Measurements from ENCODE around the gene SLC4A7. TPM values are rescaled to one million over a fixed set of nuclear protein-coding genes. Genes with fewer than 3 reads are reported as not detected.

The SLC4A7 gene
- total RNA-seq, 2 experiments from 2014 or later = 55.0 to 57.5 TPM

DNA sequence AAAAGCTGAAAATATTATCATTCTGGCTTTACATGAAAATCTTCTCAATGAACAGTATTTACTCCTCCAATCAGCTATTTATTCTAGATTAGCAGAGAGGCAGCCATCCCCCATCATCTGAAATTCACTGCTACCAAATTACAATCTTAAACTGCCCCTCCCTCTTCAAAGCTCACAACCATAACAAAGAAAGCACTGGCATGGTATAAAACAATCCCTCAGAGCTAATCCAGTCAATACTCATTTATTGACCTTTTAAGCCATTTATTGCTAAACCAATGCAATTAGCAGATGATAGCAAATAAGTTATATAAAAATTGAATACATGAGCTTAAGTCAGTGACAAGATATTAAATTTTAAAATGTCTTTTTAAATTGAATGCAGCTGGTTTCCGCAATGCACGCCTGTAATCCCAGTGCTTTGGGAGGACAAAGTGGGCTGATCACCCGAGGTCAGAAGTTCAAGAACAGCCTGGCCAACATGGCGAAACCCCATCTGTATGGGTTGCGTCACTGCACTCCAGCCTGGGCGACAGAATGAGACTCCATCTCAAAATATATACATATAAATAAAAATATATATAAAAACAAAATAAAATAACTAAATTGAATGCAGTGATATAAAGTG is 12.1 kb downstream of the SLC4A7 start:
- ATAC-seq = no peak
- DNase-seq = no peak
- no peaks in the 10 kb centered on the region for H3K27me3 Mint-ChIP-seq
- H3K4me3 Mint-ChIP-seq = no peak overlapping the region
- peaks cover 4% of the 10 kb centered on the region for H3K9me3 Mint-ChIP-seq (ENCODE audit: low read depth)
- H3K4me1 Mint-ChIP-seq = peaks cover 21% of the 10 kb centered on the region
- CTCF ChIA-PET = interaction anchor here (0.8 to 1.7 kb wide), 5 partner anchors 11 to 210 kb away, joined by 3 to 6 read pairs (median 4); no protein-coding TSS in a partner anchor
- peaks cover 35% of the 10 kb centered on the region for H3K36me3 Mint-ChIP-seq
- no peak overlapping the region for H3K27ac Mint-ChIP-seq

DNA sequence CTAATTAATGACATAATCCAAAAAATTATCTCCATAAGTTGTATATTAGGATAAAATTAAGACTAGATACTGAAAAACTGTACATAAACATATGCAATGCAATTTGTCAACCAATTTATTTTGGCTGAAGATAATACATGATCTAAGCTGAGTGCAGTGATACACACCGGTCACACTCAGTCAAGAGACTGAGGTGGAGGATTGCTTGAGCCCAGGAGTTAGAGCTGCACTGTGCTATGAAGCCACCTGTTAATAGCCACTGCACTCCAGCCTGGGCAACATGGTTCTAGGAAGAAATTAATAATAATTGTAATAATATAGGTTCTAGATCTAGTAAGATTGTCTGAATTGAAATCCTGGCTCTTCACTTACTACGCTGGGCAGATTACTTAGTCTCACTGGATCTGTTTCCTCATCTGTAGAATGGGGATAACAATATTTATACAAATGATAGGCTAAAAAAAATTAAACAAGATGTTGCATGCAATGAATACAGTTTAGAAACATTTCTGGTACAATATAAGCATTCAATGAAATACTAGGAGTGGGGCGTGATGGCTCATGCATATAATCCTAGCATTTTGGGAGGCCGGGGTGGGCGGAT is 15.8 kb downstream of the SLC4A7 start:
- DNase-seq (no peak), ATAC-seq (no peak)
- H3K27ac Mint-ChIP-seq = no peak overlapping the region
- H3K4me3 Mint-ChIP-seq = no peak overlapping the region
- CTCF ChIA-PET = interaction anchor here (1.2 to 2.8 kb wide), 6 partner anchors 9 to 334 kb away, joined by 3 to 18 read pairs (median 5); no protein-coding TSS in a partner anchor
- H3K36me3 Mint-ChIP-seq = peaks cover 22% of the 10 kb centered on the region
- no peaks in the 10 kb centered on the region for H3K9me3 Mint-ChIP-seq (ENCODE audit: low read depth)
- H3K4me1 Mint-ChIP-seq = peaks cover 9% of the 10 kb centered on the region
- no peaks in the 10 kb centered on the region for H3K27me3 Mint-ChIP-seq

DNA sequence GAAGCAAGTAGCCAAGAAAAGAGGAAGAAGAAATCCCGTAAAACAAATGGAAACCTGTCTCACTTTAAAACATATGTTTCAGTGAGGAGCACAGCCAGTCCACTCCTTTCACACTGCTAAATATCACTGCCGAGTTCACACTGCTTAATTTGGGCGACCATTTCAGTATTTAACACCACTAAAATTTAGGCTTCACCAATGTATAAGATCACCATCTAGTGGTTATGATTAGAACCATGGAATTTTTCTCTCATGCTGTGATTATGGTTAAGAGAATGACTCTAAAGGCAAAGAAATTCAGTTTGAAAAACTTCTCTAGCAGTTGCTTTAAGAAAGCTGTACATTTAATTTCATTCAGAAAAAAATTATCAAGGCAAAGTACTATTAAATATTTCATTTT is 16.6 kb downstream of the SLC4A7 start:
- peak overlapping the region; percentile 21 for H3K27ac Mint-ChIP-seq

DNA sequence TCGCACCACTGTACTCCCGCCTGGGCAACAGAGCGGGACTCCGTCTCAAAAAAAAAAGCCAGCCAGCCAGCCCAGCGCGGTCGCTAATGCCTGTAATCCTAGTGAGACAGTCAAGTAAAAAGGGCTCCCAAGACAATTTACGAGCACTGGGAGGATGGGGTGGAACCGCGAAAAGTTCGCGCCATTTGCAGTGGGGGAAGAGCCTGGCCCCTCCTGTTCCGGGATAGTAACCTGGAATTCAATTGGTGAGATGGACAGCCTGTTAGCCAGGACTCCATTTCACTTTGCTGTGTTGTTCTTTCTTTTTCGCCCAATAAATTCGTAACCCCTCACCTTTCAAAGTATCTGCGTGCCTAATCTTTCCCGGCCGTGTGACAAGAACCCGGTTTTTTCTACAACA is 19.5 kb downstream of the SLC4A7 start:
- no peaks in the 10 kb centered on the region for H3K9me3 Mint-ChIP-seq (ENCODE audit: low read depth)
- CTCF ChIA-PET = no interaction called here
- no peaks in the 10 kb centered on the region for H3K27me3 Mint-ChIP-seq
- H3K4me3 Mint-ChIP-seq = no peak overlapping the region
- peaks cover 34% of the 10 kb centered on the region for H3K36me3 Mint-ChIP-seq
- ATAC-seq (no peak), DNase-seq (no peak)
- H3K4me1 Mint-ChIP-seq = peaks cover 5% of the 10 kb centered on the region
- no peak overlapping the region for H3K27ac Mint-ChIP-seq

More for the DNA sequence above, 16.6 kb downstream of the SLC4A7 start:
- H3K4me3 Mint-ChIP-seq = no peak overlapping the region
- H3K9me3 Mint-ChIP-seq (ENCODE audit: low read depth) = no peaks in the 10 kb centered on the region
- DNase-seq (no peak), ATAC-seq (peak; percentile 90)
- CTCF ChIA-PET = interaction anchor here (0.7 to 2.8 kb wide), 13 partner anchors 9 to 333 kb away, joined by 3 to 18 read pairs (median 5); no protein-coding TSS in a partner anchor
- peaks cover 8% of the 10 kb centered on the region for H3K4me1 Mint-ChIP-seq
- peaks cover 25% of the 10 kb centered on the region for H3K36me3 Mint-ChIP-seq
- no peaks in the 10 kb centered on the region for H3K27me3 Mint-ChIP-seq

DNA sequence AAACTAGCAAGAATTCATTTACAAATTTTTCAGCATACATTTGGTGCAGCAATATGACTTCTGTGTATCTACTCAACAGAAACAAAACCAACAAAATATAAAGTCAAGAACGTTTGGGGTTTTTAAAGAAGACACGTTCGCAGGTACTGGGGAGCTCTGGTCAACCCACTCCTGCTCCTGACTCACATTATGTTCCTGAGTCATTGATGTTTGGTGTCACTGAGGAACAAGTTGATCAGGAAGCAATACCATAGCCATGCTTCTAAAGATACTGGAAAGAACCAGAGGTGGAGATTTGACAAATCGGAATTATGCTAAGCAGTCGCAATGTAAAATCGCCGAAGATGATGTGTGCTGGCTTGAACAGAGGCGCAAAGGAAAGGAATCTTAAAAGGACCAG is 22.0 kb downstream of the SLC4A7 start:
- no peak for DNase-seq
- H3K27me3 Mint-ChIP-seq = no peaks in the 10 kb centered on the region
- peaks cover 41% of the 10 kb centered on the region for H3K36me3 Mint-ChIP-seq
- ATAC-seq = no peak
- peaks cover 2% of the 10 kb centered on the region for H3K4me1 Mint-ChIP-seq
- no peak overlapping the region for H3K4me3 Mint-ChIP-seq
- H3K27ac Mint-ChIP-seq = no peak overlapping the region
- CTCF ChIA-PET = no interaction called here
- no peaks in the 10 kb centered on the region for H3K9me3 Mint-ChIP-seq (ENCODE audit: low read depth)

DNA sequence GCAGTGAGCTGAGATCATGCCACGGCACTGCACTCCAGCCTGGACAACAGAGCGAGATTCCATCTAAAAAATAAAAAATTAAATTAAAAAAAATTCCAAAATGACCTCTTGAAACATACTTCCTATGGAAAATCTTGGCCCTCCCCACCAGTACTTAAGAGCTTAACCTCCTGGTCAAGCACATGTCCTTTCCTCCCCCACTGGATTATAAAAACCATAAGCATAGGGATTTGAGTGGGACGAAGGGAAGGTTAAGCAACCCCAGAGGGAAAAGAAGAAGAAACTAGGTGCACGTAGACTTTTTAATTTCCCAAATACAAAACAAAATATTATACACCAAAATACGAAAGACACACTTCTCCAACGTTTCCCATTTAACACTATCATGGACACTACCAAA is 25.3 kb downstream of the SLC4A7 start:
- H3K4me3 Mint-ChIP-seq = no peak overlapping the region
- H3K4me1 Mint-ChIP-seq = peaks cover 19% of the 10 kb centered on the region
- H3K36me3 Mint-ChIP-seq = peaks cover 43% of the 10 kb centered on the region
- H3K27ac Mint-ChIP-seq = no peak overlapping the region
- CTCF ChIA-PET = interaction anchor here (2.1 kb wide), 1 partner anchor 8 kb away, joined by 9 read pairs; no protein-coding TSS in a partner anchor
- H3K9me3 Mint-ChIP-seq (ENCODE audit: low read depth) = no peaks in the 10 kb centered on the region
- no peak for DNase-seq
- ATAC-seq = no peak
- H3K27me3 Mint-ChIP-seq = no peaks in the 10 kb centered on the region

DNA sequence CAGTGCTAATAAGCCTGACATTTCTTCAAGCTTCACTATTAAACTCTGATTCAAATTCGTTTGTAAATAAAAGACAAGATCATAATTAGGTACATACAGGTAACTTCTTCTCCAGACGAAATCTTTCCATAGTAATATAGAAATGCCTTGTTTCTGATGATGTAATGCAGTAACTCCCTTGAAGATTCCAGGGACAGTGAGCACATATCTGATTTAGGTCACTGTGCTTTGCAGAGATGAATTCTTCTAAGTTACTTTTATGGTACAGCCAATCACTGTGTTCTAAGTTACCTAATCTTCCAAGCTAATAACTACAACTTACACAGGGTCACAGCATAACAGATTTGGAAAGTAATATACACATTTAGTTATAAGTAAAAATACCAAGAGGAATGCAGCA is 27.6 kb downstream of the SLC4A7 start:
- Mint-ChIP-seq H3K4me3 (no peak overlapping the region), H3K4me1 (peaks cover 28% of the 10 kb centered on the region), H3K27me3 (no peaks in the 10 kb centered on the region), H3K9me3 (ENCODE audit: low read depth) (no peaks in the 10 kb centered on the region), H3K27ac (no peak overlapping the region), H3K36me3 (peaks cover 36% of the 10 kb centered on the region)
- ATAC-seq = no peak
- CTCF ChIA-PET = interaction anchor here (0.6 kb wide), 1 partner anchor 21 kb away, joined by 3 read pairs; no protein-coding TSS in a partner anchor
- DNase-seq = no peak

DNA sequence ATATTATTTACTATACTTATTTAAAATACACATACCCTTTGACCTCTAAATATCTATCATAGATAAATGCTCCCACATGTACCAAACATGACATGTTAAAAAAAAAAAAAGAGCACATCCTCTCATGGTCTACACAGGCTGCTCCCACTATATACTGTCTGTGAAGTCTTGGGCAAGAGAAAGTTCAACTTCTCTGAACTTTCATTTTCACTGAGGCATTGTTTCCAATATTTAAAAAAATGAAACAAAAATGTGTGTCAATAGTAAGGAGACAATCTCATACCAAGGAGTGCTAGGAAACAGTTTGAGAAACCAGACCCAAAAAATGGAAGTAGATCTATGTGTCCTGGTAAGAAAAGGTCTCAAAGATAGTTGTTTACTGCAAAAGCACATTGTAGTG is 29.3 kb downstream of the SLC4A7 start:
- ATAC-seq = peak; percentile 67
- H3K9me3 Mint-ChIP-seq (ENCODE audit: low read depth) = no peaks in the 10 kb centered on the region
- H3K4me3 Mint-ChIP-seq = no peak overlapping the region
- no peaks in the 10 kb centered on the region for H3K27me3 Mint-ChIP-seq
- no peak for DNase-seq
- peaks cover 32% of the 10 kb centered on the region for H3K36me3 Mint-ChIP-seq
- CTCF ChIA-PET = interaction anchor here (1.0 kb wide), 1 partner anchor 13 kb away, joined by 3 read pairs; no protein-coding TSS in a partner anchor
- H3K27ac Mint-ChIP-seq = peak overlapping the region; percentile 47
- peaks cover 31% of the 10 kb centered on the region for H3K4me1 Mint-ChIP-seq

DNA sequence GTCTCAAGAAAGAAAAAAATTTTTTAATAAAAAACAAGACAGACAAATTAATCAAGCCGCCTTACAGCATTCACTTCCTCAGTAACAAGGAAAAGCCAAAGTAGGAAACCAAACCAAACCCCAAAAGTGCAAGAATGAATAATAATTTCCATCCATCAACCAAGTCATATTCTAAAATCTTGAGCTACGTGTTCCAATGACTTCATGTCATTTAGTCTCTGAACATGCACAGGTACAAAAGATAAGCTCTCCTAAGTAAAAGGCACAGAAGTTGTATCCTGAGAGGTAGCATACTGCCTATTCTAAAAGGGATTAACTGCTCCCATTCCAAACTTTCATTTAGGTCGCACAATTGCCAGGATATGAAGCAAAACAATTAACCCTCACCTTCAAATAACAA is 29.7 kb downstream of the SLC4A7 start:
- H3K4me1 Mint-ChIP-seq = peaks cover 31% of the 10 kb centered on the region
- no peak overlapping the region for H3K27ac Mint-ChIP-seq
- ATAC-seq = peak; percentile 45

DNA sequence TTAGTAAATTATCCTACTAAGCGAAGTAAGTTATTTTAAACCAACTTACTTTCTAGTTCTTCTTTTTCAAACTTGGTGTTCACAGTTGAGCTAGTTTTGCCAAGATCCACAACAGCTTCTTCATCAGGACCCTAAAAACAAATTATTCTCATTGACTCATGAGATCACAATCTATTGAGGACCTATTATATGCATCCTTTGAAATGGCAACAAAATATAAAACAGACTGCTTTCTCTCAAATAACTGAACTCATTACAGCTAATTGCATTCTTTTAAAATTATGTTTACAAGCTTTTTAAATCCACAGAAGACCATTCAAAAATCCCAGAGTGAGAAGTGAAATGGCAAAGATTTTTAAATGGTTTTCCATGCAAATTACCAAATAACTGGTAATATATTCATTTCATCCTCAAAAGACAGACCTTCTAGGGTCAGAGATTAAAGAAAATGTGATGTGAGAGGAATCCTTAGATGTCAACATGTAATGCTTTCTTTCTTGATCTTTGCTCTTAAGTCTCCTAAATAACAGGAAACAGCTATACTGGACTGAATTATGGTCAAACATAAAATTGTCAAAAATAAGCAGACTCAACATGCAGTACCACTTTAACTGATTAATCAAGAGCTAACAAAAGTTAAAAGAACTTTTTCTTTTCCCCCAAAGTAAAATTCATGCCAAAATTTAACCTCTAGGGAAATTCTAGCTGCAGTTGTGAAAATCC is 31.7 kb downstream of the SLC4A7 start:
- no peak overlapping the region for H3K4me3 Mint-ChIP-seq
- peaks cover 31% of the 10 kb centered on the region for H3K4me1 Mint-ChIP-seq
- H3K9me3 Mint-ChIP-seq (ENCODE audit: low read depth) = no peaks in the 10 kb centered on the region
- CTCF ChIA-PET = interaction anchor here (1.3 to 2.6 kb wide), 2 partner anchors 9 to 229 kb away, joined by 3 to 7 read pairs; no protein-coding TSS in a partner anchor
- ATAC-seq = no peak
- H3K36me3 Mint-ChIP-seq = peaks cover 36% of the 10 kb centered on the region
- no peak for DNase-seq
- H3K27ac Mint-ChIP-seq = no peak overlapping the region
- no peaks in the 10 kb centered on the region for H3K27me3 Mint-ChIP-seq

More for the DNA sequence above, 29.7 kb downstream of the SLC4A7 start:
- no peaks in the 10 kb centered on the region for H3K9me3 Mint-ChIP-seq (ENCODE audit: low read depth)
- H3K4me3 Mint-ChIP-seq = peak overlapping the region; percentile 29
- DNase-seq = no peak
- H3K36me3 Mint-ChIP-seq = peaks cover 34% of the 10 kb centered on the region
- CTCF ChIA-PET = interaction anchor here (1.0 kb wide), 1 partner anchor 12 kb away, joined by 3 read pairs; no protein-coding TSS in a partner anchor
- H3K27me3 Mint-ChIP-seq = no peaks in the 10 kb centered on the region

DNA sequence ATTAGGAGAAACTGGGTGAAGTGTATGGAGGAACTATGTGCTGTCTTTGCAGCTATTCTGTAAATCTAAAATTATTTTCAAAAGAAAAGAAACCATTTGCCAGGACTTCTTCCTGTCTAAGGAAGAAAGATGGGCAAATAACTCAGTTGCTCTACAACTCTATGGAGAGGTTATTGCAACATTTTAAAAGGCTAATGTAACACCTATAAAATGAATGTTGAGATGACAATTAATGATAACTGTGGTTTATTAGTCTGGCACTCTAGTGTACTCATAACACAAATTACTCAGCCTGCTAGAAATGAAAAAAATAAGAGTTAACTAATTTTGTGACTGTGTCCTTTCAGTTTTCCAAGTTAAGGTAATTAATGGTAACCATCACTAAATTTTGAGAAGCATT is 32.3 kb downstream of the SLC4A7 start:
- CTCF ChIA-PET = interaction anchor here (2.6 kb wide), 1 partner anchor 229 kb away, joined by 7 read pairs; no protein-coding TSS in a partner anchor
- no peaks in the 10 kb centered on the region for H3K27me3 Mint-ChIP-seq
- no peak overlapping the region for H3K4me3 Mint-ChIP-seq
- ATAC-seq (no peak), DNase-seq (no peak)
- H3K9me3 Mint-ChIP-seq (ENCODE audit: low read depth) = no peaks in the 10 kb centered on the region
- no peak overlapping the region for H3K27ac Mint-ChIP-seq
- peaks cover 31% of the 10 kb centered on the region for H3K4me1 Mint-ChIP-seq
- peaks cover 37% of the 10 kb centered on the region for H3K36me3 Mint-ChIP-seq

DNA sequence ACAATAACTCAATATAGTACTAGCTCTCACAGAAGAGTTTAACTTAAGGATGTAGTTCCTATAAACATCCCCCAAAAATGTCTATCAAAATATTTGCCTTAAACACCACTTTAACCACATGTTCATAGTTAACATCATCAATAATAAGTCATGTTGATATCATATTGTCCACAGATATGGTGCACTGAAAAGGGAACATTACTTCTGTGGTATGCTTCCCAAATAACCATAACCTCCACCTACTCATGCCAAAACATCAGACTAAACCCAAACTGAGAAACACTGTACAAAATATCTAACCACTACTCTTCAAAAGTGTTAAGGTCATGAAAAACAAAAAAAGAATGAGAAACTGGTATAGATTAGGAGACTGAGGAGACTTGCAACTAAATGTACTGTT is 32.9 kb downstream of the SLC4A7 start:
- Mint-ChIP-seq H3K27ac (no peak overlapping the region), H3K27me3 (no peaks in the 10 kb centered on the region), H3K4me1 (peaks cover 27% of the 10 kb centered on the region), H3K36me3 (peaks cover 40% of the 10 kb centered on the region), H3K4me3 (no peak overlapping the region), H3K9me3 (ENCODE audit: low read depth) (no peaks in the 10 kb centered on the region)
- ATAC-seq (no peak), DNase-seq (no peak)
- CTCF ChIA-PET = interaction anchor here (2.6 kb wide), 1 partner anchor 230 kb away, joined by 7 read pairs; no protein-coding TSS in a partner anchor

DNA sequence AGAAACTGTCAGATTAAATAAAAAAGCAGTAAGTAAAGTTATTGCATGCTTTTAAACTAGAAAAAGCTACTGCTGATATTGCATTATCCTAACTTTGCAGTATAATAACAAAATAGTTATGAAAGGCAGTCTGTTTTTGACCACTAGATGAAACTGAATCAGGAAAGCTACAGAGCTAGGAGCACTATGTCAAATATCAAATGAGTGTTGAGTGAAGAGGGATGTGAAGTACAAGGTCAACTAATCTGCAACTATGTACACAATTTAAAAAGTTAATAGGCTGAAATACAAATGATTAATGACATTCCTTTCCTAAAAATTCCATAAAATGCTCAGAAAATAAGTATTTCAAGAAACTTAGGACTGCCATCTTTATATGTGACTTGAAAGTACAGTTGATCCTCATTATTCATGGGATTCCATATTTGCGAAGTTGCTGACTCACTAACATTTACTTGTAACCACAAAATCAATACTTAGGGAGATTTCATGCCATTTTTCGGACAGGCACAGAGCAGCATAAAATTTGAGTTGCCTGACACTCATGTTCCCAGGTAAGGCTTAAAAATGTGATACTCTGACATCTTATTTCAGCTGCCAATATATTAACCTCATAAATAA is 34.5 kb downstream of the SLC4A7 start:
- no peaks in the 10 kb centered on the region for H3K9me3 Mint-ChIP-seq (ENCODE audit: low read depth)
- no peak overlapping the region for H3K27ac Mint-ChIP-seq
- H3K4me3 Mint-ChIP-seq = no peak overlapping the region
- ATAC-seq (no peak), DNase-seq (no peak)
- H3K4me1 Mint-ChIP-seq = peaks cover 15% of the 10 kb centered on the region
- H3K27me3 Mint-ChIP-seq = no peaks in the 10 kb centered on the region
- CTCF ChIA-PET = no interaction called here
- peaks cover 44% of the 10 kb centered on the region for H3K36me3 Mint-ChIP-seq

Data from activated CD8-positive, alpha-beta memory T cell treated with anti-CD3 and anti-CD28 coated beads, Interleukin-2, amount 10 ng/mL, durations not matched to agents 7 days and 5 days (primary cell).